BE2C (cell line): ENCODE data around the gene DNMT3A.

Experiments
- DNase-seq: peaks from one replicate; pipeline ENCODE4 v3.0.0-alpha.2; 2020
- H3K27me3 ChIP-seq: fragments of 250-450 bp; sonication (Bioruptor Pico); 2 replicates; pipeline ENCODE4 v1.5.1; 2020; ENCODE audit warnings: mild to moderate bottlenecking
- H3K36me3 ChIP-seq: fragments of 250-450 bp; sonication (Bioruptor Pico); 2 replicates; pipeline ENCODE4 v1.5.1; 2020; ENCODE audit warnings: mild to moderate bottlenecking
- H3K4me1 ChIP-seq: fragments of 250-450 bp; sonication (Bioruptor Pico); 2 replicates; pipeline ENCODE4 v1.5.1; 2020
- H3K4me3 ChIP-seq: 2 replicates; pipeline ENCODE4 v1.5.1; 2011; ENCODE audit warnings: low read depth, low read length
- H3K9me3 ChIP-seq: fragments of 250-450 bp; sonication (Bioruptor Pico); 2 replicates; pipeline ENCODE4 v1.5.1; 2020
- TF ChIP-seq, protein P1 (sequence below): IDR thresholded peaks from 2 replicates; pipeline ENCODE4 v1.5.1; 2012; ENCODE audit warnings: mild to moderate bottlenecking, low read depth, low read length

The DNMT3A gene

DNA sequence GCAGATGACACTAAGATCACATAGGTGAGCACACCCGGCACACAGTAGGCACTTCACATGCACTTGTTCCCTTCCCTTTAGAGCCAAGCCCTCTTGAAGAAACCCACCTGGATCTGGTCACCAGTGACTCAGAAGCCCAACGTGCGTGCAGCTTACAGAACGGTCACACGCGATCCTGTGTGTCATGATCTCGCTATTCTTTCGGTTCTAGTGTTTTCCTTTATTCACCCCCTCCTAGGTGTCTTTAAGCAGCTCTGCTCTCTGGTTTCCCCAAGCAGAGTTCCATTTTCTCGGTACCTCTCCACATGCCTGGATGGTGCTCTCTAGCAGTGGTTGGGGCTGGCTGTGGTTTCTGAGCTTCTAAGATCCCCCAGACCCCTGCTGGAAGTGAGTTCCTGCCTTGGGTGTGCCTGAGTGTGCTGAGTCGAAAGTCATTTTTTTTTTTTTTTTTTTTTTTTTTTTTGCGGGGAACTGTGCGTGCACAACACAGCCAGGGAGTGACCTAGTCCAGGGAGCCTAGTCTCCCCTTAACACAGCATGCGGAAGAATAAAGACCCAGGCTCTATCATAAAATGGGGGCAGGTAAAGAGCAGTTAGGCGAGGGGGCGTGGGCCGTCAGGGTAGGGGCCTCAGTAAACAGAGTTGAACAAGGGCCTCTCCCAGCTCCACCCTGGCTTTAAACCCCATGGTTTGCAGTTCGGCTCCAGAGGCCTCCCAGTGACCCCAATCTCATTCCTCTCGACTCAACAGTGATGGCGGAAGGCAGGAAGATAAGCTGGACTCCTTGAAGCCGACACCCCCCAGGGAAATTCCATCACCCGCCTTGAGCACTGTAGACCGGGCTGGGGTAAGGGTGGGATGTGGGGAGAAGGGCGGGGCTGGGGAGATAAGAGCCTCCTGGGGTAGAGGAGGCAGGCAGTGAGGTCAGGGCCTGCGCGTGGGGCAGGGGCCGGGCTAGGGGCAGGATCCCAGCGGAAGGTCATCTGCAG, 29.8 kb upstream of the DNMT3A start:
- no peaks in the 10 kb centered on the region for H3K27me3 ChIP-seq
- H3K4me1 ChIP-seq = no peaks in the 10 kb centered on the region; the same call in 1 of the 2 replicates

DNA sequence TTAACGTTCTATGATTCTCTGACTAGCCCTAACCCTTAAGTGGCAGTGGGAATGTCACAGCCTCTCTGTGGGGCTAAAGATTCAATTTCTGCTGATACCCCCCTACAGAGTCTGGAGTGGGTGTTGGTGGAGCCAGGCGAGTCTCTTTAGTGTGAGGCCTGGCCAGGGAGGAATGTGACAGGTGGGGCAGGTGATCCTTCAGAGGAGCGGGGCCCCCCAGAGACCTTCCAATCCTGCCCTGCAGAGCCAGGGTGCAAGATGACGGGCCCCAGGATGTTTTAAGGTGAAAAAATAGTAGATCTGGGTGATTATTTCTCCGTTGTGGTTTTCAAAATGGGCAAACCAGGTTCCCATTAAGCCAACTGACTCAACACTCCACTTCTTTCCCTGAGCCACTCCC, 28.2 kb upstream of the DNMT3A start:
- H3K36me3 ChIP-seq = no peaks in the 10 kb centered on the region
- no peak overlapping the region for H3K4me3 ChIP-seq
- H3K27me3 ChIP-seq = no peaks in the 10 kb centered on the region
- no peaks in the 10 kb centered on the region for H3K9me3 ChIP-seq
- DNase-seq = no peak
- TF ChIP-seq, protein P1, sequence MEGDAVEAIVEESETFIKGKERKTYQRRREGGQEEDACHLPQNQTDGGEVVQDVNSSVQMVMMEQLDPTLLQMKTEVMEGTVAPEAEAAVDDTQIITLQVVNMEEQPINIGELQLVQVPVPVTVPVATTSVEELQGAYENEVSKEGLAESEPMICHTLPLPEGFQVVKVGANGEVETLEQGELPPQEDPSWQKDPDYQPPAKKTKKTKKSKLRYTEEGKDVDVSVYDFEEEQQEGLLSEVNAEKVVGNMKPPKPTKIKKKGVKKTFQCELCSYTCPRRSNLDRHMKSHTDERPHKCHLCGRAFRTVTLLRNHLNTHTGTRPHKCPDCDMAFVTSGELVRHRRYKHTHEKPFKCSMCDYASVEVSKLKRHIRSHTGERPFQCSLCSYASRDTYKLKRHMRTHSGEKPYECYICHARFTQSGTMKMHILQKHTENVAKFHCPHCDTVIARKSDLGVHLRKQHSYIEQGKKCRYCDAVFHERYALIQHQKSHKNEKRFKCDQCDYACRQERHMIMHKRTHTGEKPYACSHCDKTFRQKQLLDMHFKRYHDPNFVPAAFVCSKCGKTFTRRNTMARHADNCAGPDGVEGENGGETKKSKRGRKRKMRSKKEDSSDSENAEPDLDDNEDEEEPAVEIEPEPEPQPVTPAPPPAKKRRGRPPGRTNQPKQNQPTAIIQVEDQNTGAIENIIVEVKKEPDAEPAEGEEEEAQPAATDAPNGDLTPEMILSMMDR = no peak
- H3K4me1 ChIP-seq = no peaks in the 10 kb centered on the region; the same call in 1 of the 2 replicates

More for the DNA sequence above, 29.8 kb upstream of the DNMT3A start:
- TF ChIP-seq, protein P1 = no peak
- H3K9me3 ChIP-seq = no peaks in the 10 kb centered on the region
- H3K4me3 ChIP-seq = no peak overlapping the region
- DNase-seq = no peak
- no peaks in the 10 kb centered on the region for H3K36me3 ChIP-seq

DNA sequence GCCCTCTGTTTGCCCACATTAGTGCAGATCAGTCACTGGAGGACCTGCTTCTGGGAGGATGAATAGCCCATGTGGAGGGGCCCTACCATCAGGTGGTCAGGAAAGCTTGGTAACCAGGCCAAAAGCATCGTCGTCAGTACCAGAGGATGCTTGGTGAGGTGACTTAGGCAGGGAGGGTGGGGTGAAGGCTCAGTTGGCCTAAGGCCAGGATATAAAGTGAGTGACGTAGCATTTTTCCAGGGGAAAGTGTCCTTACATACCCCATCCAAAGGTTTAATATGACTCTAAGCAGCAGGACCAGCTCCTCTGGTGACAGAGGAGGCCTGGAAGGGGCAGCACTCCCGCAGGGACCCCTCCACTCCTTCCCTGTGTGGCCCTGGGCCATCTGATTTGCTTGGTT, 27.7 kb upstream of the DNMT3A start:
- Histone ChIP-seq H3K4me1 (no peaks in the 10 kb centered on the region; the same call in 1 of the 2 replicates), H3K4me3 (no peak overlapping the region), H3K36me3 (no peaks in the 10 kb centered on the region), H3K27me3 (no peaks in the 10 kb centered on the region), H3K9me3 (no peaks in the 10 kb centered on the region)
- DNase-seq = no peak
- TF ChIP-seq, protein P1 = no peak

DNA sequence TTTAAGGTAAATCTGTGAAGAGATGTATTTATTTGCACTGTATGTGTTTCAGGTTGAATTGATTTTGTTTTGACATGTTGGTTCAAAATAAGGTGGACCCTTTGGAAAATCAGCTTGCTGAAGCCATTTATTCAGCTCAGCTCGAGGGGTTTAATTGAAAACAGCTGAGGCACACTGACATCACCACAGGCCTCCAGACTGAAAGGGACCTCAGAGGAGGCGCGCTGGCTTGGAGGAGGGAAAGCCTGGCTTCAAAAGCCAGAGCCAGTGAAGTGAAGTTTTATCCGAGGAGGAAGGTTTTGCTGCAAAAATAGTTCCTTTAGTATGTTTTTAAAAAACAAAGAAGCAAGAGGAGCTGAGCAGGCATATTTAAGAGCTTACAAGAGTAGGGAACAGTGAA, 26.9 kb upstream of the DNMT3A start:
- Histone ChIP-seq H3K4me3 (no peak overlapping the region), H3K36me3 (no peaks in the 10 kb centered on the region), H3K9me3 (no peaks in the 10 kb centered on the region), H3K4me1 (no peaks in the 10 kb centered on the region; the same call in 1 of the 2 replicates), H3K27me3 (no peaks in the 10 kb centered on the region)
- no peak for DNase-seq
- TF ChIP-seq, protein P1 = no peak

DNA sequence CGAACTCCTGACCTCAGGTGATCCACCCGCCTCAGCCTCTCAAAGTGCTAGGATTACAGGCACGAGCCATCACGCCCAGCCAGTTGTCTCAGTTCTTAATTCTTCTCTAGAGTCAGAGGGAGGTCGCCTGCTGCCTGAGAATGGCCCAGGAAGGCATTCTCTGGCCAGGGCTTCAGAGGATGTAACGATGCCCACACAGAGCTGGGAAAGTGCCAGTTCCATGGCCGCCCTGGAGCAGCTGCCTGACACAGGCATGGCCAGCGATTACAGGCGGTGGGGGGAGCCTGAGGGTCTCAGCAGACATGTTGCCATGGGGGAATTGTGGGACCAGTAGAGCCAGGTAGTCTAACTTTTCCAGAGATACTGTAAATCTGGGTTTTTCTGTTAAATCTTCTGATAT, 25.6 kb upstream of the DNMT3A start:
- TF ChIP-seq, protein P1 = no peak
- DNase-seq = no peak
- H3K4me3 ChIP-seq = no peak overlapping the region

DNA sequence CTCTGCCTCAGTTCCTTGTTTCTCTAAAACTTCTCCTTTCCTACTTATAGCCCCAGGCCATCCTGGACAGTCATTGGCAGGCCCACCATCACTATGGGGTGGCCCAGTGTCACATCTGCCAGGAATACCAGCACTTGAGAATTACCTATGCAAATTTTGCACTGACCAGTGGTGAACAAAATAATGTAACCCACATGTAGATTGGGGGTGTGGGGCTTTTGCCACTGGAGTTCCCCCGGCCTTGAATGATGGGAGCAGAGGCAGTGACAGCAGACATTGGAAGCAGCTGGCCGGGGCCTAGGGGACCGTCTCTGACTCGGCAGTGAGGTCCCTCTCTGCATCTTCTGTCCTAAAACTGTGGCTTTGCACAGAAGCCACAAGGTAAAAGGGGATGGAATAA, 24.9 kb upstream of the DNMT3A start:
- TF ChIP-seq, protein P1 = no peak
- Histone ChIP-seq H3K27me3 (no peaks in the 10 kb centered on the region), H3K9me3 (no peaks in the 10 kb centered on the region), H3K4me1 (no peaks in the 10 kb centered on the region), H3K36me3 (no peaks in the 10 kb centered on the region), H3K4me3 (no peak overlapping the region)
- DNase-seq = no peak

More for the DNA sequence above, 25.6 kb upstream of the DNMT3A start:
- H3K4me1 ChIP-seq = no peaks in the 10 kb centered on the region
- H3K36me3 ChIP-seq = no peaks in the 10 kb centered on the region
- no peaks in the 10 kb centered on the region for H3K27me3 ChIP-seq
- no peaks in the 10 kb centered on the region for H3K9me3 ChIP-seq
